GM18861 (cell line): ENCODE data around the gene FRYL.
A peak's percentile ranks its signal among the peaks of the same experiment; 100 is the strongest.
"Not testable (repeated sequence)": the region's sequence is repeated elsewhere in the genome, so short reads cannot be mapped to it uniquely, and the experiment has no call there.

Source experiments
- ATAC-seq: cut with Tn5 transposase; IDR thresholded peaks from one replicate; pipeline ENCODE4 v1.9.1; 2021; ENCODE audit not compliant: unreplicated experiment

FRYL gene

DNA sequence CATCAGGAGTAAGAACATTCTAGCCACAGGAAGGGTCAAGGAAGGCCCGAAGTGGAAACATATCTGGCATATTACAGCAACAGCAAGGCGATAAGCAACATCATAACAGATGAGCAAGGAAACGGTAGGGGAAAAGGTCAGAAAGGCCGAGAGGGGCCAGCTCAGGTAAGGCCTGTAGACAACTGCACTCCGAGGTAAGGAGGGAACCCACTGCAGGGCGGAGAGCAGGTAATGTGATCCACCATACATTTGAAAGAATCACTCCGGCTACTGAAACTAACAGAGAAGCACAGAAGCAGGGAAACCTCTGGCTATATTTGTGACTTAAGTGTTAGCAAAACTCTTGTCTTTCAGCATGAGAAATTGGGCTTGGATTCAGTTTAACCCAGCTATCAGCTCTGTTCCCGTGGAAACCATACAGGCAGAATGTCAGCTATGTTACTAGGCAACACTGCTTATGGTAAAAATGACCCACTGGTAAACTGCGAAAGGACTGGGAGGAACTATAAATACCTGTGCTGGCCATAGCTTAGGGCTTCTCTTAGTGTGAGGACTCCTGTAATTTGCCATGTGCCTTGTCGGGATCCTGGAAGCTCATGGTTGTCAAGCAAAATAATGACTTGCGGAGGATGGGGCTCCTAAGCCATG is 31.0 kb downstream of the FRYL start:
- ATAC-seq, result no peak

DNA sequence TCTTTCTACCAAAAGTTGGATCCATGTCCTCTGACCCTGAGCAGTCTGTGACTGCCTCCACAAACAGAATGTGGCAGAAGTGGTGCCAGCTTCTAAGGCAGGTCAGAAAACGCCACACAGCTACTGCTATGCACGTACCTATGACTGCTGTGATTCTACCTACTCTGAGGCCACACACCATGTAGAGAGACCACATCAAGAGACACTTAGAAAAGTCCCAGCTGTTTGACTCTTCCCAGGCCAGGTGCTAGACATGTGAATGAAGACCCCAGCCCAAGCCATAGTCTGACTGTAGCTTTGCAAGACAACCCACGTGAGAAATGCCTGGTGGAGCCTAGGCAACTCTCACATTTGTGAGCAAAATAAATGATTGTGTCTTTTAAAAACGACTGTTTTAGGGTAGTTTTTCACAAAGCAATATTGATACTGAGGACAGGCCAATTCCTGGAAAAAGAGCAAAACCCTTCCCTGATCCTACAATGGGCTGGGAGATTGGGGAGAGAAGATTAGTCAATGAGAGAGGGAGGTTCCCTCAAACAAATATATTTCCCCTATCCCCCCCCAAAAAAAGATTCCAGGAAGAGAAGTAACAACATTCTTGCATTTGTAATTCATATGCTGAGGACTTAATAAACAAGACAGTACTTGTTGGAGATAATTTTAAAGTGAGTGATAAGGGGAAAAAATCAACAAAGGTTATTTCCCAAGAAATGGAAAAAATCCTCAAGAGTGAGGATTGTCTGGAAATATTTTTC is 33.3 kb downstream of the FRYL start:
- no peak for ATAC-seq

DNA sequence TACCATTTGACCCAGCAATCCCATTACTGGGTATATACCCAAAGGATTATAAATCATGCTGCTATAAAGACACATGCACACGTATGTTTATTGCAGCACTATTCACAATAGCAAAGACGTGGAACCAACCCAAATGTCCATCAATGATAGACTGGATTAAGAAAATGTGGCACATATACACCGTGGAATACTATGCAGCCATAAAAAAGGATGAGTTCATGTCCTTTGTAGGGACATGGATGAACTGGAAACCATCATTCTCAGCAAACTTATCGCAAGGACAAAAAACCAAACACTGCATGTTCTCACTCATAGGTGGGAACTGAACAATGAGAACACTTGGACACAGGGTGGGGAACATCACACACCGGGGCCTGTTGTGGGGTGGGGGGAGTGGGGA is 34.9 kb downstream of the FRYL start:
- not testable (repeated sequence) for ATAC-seq

DNA sequence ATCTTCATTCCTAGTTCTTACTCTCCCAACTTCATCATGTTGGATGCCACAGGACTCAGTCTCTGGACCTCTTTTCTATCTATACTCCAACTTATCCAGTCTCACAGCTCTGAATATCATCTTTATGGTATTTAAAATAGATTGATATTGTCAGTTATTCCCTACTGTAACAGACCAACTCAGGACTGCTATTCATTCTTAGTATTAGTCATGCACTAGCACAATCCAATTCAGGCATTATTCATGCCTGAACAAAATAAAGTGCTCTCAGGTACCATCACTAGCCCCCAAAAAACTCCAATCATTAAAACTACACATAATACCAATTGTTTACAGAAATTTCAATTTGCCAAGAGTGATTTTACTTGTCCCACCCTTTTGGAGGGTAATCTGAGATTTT is 37.7 kb downstream of the FRYL start:
- ATAC-seq, result no peak

DNA sequence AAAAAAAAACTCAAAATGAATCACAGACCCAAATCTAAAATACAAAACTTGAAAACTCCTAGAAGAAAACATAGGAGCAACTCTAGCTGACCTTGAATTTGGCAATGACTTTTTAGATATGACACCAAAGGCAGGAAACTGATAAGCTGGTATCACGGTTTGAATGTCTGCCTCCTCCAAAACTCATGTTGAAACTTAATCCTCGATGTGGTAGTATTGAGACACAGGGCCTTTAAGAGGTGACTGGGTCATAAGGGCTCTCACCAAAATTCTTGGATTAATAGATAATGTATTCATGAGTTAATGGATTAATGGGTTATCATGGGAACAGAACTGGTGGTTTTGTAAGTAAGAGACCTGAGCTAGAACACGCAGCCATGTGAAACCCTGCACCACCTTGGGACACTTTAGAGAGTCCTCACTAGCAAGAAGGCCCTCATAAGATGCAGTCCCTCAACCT is 40.5 kb downstream of the FRYL start:
- ATAC-seq, result peak; percentile 70

DNA sequence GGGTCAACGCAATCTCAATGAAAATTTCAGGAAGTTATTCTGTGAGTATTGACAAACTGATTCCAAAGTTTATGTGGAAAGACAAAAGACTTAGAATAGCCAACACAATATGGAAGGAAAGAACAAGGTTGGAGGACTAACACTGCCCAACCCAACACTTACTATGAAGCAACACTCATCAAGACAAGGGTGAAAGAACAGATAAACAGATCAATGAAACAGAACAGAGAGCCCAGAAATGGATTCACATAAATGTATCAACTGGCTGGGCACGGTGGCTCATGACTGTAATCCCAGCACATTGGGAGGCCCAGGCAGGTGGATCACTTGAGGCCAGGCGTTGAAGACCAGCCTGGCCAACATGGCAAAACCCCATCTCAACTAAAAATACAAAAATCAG is 41.2 kb downstream of the FRYL start:
- ATAC-seq, result no peak

DNA sequence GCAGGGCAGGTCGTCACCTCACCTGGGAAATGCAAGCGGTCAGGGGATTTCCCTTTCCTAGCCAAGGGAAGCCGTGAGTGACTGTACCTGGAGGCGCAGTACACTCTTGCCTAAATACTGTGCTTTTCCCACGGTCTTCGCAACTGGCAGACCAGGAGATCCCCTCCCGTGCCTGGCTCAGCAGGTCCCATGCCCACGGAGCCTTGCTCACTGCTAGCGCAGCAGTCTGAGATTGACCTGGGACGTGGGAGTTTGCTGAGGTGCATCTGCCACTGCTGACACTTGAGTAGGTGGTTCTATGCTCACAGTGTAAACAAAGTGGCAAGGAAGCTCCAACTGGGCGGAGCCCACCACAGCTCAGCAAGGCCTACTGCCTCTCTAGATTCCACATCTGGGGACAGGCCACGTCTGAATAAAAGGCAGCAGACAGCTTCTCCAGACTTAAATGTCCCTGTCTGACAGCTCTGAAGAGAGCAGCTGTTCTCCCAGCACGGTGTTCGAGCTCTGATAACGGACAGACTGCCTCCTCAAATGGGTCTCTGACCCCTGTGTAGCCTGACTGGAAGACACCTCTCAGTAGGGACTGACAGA is 51.1 kb downstream of the FRYL start:
- ATAC-seq, result not testable (repeated sequence)

DNA sequence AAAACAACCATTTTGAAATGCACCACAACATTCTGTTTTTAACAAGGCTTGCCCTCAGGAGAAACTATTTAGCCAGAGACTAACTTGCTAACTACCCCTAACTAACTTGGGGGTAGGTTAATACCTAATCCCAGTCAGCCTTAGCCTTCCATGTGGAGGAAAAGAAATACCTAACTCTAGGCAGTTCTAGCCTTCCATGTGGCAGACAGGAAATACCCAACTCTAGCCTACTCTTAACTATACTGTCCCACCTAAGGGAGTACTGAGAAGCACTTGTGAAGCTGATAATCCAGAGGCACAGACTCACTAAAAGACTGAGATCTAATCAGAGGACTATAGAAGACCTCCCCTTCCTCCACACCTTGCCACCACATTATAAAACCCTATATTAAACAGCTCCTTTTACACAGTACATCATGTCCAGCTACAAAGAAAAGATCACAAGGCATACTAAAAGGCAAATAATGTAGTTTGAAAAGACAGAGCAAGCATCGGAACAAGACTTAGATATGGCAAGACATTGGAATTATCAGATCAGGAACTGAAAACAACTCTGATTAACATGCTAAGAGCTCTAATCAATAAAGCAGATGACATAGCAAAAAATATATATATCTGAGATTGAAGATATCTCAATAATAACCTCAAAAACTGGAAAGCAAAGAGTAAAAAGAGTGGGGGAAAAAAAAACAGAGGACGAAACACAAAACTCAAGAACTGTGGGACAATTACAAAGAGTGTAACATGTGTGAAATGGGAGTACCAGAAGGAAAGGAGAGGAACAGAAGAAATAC is 52.2 kb downstream of the FRYL start:
- no peak for ATAC-seq

DNA sequence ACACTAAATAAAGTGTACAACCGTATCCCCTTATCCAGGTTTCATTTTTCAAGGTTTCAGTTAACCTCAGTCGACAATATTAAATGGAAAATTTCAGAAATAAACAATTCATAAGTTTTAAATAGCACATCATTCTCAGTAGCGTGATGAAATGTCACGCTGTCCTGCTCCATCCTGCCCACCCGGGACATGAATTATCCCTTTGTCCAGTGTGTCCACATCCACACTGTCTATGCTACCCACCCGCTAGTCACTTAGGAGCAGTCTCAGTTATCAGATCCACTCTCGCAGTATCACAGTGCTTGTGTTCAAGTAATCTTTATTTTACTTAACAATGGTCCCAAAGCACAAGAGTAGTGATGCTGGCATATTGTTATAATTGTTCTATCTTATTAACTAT is 54.7 kb downstream of the FRYL start:
- no peak for ATAC-seq

DNA sequence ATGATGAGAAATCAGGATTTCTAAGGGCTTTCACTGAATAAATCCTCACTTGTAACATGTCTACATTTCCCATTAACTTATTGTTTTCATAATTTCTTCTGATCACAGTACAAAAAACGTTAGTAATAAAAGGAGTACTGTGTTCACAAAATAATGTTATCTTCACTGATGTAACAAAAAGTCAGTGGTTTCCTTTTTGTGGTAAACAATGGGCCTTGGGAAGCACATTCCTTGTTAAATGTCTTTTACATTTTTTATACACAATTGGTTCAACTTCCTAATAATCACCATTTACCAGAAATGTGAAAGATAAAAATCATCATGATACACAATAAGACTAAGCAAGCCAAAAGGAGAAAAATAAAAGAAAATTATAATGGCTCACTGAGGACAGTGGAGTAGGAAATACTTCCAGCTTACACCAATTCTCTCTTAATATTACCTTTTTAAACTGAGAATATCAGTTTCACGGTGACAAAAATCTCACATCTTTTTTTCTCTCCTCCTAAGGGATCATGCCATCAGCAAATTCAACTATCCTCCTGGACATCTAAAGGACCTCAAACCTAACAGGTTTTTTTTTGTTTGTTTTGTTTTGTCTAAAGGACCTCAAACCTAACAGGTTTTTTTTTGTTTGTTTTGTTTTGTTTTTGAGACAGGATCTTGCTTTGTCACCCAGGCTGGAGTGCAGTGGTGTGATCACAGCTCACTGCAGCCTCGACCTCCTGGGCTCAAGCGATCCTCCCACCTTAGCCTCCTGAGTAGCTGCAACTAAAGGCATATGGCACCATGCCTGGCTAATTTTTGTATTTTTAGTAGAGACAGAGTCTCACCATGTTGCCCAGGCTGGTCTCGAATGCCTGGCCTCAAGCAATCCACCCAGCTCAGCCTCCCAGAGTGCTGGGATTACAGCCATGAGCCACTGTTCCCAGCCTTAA is 57.3 kb downstream of the FRYL start:
- no peak for ATAC-seq

DNA sequence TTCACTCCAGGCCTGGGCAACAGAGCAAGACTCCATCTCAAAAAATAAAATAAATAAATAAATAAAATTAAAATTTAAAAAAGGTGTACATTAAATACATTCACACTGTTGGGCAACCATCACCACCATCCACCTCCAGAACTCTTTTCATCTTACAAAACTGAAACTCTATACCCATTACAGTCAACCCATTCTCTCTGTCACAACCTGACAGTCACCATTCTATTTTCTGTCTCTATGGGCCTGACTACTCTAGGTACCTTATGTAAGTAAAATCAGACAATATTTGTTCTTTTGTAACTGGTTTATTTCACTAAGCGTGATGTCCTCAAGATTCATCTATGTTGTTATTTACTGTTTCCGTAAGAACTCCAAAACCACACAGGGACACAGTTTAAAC is 59.6 kb downstream of the FRYL start:
- ATAC-seq, result no peak

DNA sequence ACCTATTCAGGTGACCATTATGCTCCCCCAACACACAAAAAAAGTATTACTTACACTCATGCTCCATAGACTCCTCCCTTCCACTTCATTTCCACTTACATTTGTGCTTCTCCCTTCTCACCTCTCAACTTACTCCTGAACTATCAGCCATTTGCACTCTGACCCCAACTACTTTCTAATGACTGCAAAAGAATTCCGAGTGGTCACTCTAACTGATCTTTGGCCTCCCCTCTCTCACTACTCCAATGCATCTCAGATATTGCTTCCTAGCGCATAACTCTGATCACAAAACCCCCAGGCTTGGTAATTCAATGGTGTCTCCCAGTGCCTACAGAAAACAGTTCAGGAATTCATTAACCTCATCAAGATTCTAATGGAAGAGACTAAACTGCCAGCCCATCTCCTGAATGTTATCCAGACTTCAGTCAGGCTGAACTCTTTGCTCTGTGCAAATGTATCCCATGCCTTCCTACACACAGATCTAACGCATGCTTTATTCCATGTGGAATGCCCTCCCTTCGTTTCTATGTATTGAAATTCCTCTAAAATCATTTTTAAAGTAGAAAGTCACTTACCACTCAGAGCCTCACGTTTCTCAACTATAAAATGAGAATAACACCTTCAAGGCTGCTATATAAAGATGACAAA is 61.1 kb downstream of the FRYL start:
- no peak for ATAC-seq

DNA sequence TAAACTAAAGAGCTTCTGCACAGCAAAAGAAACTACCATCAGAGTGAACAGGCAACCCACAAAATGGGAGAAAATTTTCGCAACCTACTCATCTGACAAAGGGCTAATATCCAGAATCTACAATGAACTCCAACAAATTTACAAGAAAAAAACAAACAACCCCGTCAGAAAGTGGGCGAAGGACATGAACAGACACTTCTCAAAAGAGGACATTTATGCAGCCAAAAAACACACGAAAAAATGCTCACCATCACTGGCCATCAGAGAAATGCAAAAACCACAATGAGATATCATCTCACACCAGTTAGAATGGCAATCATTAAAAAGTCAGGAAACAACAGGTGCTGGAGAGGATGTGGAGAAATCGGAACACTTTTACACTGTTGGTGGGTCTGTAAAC is 63.8 kb downstream of the FRYL start:
- ATAC-seq, result not testable (repeated sequence)

DNA sequence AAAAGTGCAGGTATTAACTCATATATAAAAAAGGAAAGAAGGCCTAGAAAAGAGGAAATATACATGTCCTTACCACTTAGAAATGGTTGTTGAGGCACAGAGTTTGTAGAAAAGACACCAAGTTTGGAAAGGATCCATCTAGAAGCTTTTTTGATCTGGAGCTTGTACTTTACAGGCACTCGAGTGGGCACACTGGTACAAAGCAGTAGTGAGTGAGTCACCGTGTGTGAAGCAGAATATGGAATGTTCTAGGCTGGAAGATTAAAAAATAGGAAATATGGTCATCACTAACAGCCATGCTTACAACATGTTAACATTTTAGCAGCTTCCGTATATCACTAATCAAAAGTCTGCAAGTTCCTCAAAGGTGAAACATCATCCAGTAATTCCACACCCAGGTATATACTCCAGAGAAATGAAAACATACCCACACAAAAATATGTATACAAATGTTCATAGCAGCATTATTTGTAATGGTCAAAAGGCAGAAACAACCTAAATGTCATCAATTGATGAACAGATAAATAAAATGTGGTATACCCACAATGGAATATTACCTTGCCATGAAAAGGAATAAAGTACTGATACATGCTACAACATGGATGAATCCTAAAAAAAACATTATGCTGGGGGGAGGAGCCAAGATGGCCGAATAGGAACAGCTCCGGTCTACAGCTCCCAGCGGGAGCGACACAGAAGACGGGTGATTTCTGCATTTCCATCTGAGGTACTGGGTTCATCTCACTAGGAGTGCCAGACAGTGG is 69.5 kb downstream of the FRYL start:
- no peak for ATAC-seq

DNA sequence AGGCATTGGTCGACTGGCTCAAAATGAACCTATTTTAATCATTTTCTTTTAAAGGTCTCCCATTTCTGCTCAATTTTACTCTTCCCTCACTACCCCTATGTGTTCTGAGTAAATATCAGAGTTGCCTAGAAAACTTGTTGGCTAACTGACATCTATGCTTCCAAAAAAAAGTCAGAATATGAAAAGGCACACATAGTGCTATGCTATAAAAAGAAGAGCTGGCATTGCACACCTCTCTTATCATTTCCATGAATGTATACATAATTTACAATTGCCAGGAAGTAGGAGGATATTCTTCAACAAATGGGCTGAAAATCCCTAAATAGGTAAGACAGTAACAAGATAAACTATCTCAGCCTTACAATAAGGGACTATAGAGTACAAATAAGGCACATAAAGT is 70.2 kb downstream of the FRYL start:
- no peak for ATAC-seq

DNA sequence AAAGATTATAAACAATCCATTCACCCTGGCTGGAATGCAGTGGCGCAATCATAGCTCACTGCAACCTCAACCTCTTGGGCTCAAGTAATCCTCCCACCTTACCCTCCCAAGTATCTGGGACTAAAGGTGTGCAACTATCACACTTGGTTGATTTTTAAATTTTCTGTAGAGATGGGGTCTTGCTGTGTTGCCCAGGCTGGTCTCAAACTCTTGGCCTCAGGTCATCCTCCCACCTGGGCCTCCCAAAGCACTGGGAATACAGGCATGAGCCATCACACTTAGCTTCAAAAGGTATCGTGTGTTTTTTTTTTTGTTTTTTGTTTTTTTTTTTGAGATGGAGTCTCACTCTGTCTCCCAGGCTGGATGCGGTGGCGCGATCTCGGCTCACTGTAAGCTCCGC is 71.5 kb downstream of the FRYL start:
- ATAC-seq, result no peak

DNA sequence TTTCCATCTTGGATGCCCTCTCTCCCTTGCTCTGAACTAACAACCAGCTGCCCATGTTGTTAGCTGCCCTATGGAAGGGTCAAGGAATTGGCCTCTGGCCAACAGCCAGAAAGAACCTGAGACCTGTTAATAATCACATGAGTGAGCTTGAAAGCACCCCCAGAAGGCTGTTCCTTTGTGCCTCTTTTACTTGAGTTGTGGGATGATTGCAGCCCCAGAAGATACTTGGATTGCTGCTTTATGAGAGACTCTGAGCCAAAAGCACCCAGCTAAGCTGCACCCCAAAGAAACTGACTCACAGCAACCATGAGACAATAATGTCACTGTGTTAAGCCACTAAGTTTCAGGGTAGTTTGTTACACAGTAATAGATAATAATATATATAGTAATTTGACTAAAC is 73.3 kb downstream of the FRYL start:
- no peak for ATAC-seq

DNA sequence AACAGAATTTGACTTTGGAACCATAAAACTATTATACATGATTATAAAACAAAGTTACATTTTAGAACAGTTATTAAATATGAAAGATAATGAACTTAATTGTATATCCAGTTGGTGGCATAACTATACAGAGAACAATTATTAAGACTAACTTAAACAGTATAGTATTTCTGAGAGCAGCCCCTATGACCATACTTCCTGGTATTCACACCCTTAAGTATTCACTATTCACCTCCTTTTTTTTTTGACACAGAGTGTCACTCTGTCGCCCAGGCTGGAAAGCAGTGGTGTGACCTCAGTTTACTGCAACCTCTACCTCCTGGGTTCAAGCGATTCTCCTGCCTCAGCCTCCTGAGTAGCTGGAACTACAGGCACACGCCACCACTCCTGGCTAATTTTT is 74.5 kb downstream of the FRYL start:
- ATAC-seq, result no peak

DNA sequence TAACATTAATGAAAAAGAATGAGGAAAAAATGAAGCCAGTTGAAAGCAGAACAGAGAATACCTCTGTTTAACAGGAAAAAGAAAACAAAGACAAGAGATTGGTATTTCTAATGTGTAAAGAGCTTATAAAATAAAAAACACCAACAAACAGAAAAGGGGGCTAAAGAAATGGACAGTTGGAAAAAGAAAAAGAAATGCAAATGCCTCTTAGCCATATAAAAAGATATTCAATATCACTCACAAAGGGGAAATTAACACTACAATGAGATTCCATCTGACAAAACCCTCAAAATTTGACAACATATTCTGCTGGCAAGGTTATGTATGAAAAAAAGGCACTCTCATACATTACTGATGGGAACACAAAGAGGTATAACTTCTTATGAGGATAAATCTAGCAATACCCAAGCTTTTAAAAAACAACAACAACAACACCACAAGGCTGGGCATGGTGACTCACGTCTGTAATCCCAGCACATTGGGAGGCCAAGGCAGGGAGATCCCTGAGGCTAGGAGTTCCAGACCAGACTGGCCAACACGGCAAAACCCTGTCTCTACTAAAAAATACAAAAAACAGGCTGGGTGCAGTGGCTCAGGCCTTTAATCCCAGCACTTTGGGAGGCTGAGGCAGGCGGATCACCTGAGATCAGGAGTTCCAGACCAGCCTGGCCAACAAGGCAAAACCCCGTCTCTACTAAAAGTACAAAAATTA is 75.8 kb downstream of the FRYL start:
- ATAC-seq, result no peak
